ENCODE measurements around the gene RIMBP3C.

Gene RIMBP3C

DNA sequence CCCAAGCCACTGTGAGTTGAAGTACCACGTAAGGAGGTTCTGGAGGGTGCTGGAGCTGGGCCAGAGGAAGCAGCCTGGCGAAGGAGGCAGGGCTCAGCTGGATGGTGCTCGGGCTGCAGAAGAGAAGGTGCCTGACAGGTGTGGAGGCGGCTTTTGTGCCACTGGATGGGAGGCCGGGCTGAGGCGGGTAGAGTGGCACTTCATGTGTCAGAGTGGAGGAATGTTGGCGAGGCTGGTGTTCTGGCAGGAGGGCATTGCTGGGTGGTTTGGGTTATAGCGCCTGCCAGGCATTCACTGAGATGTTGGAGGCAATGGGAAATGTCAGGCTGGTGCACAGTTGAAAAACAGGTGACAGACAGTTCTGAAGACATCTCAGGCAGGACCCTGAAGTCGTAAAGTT, 40.4 kb upstream of the RIMBP3C start:
- H3K9me2 ChIP-seq (replicated peaks; ENCODE audit: control insufficient read depth, low read length): no peaks in the 10 kb centered on the region
- H3F3A ChIP-seq (ENCODE audit: control insufficient read depth, insufficient read depth): peaks cover 9% of the 10 kb centered on the region
- peaks cover 75% of the 10 kb centered on the region for H3K36me3 ChIP-seq (ENCODE audit: control insufficient read depth, low read length)
- peaks cover 99% of the 10 kb centered on the region for H3K79me2 ChIP-seq (ENCODE audit: control insufficient read depth, low read length)
- no peak for TF ChIP-seq EZH2phosphoT487 (IDR thresholded peaks at IDR 0.05; ENCODE audit: borderline replicate concordance, low read length)
- no peak overlapping the region for H3K4me3 ChIP-seq (ENCODE audit: low read length)
- no peaks in the 10 kb centered on the region for H3K9me3 ChIP-seq (ENCODE audit: control insufficient read depth, insufficient read depth, low read length)
- peaks cover 42% of the 10 kb centered on the region for H3K4me1 ChIP-seq (ENCODE audit: control insufficient read depth, low read length)
- peaks cover 43% of the 10 kb centered on the region for H4K20me1 ChIP-seq (ENCODE audit: control insufficient read depth, insufficient read depth, low read depth, low read length)
- no peaks in the 10 kb centered on the region for H3K27me3 ChIP-seq (ENCODE audit: control insufficient read depth, low read length)
- H3K27ac ChIP-seq (ENCODE audit: low read depth, low read length): no peak overlapping the region
- H3K4me2 ChIP-seq (ENCODE audit: low read length): no peak overlapping the region

DNA sequence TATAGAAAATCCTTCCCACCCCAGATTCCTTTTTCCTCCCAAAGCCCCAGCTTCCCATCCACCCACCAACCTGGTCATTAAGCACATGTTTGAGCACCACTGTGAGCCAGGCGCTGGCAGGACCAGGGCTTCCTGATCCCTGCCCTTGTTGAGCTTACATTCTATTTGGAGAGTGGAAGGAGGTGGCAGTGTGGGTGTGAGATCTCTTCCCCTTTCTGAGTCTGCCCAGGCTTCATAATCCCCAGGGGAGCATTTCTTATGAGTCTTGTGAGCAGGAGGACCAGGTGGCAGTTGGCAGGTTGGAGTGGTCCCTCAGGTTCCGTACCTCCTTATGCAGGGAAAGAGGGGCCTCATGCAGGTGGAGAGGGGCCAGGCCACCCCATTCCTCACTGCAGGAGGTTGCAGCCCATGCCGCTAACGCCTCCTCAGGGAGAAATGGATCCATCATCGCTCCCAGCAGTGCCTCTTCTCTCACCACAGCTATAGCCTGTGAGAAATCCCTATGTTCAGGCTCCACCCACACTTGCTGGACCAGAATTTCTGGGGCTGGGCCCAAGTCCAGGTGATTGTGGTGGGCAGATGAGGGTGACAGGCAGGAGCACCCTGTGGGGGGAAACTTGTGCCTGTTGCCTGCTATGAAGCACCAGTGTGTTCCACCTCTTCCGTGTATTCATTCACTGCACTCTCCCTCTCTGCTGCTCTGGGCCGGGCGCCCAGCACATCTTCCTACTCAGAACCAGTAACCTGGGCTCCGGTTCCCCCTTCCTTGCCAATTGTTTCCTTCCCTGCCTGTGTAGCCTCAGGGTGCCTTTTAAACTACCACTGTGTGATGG, 39.8 kb upstream of the RIMBP3C start:
- Histone ChIP-seq H3K4me2 (ENCODE audit: low read length) (peak overlapping the region; percentile 30; the same call in 1 of the 2 replicates), H3K9me2 (replicated peaks; ENCODE audit: control insufficient read depth, low read length) (no peaks in the 10 kb centered on the region), H4K20me1 (ENCODE audit: control insufficient read depth, insufficient read depth, low read depth, low read length) (peaks cover 43% of the 10 kb centered on the region), H3F3A (ENCODE audit: control insufficient read depth, insufficient read depth) (peaks cover 9% of the 10 kb centered on the region), H3K36me3 (ENCODE audit: control insufficient read depth, low read length) (peaks cover 69% of the 10 kb centered on the region), H3K79me2 (ENCODE audit: control insufficient read depth, low read length) (peaks cover 99% of the 10 kb centered on the region), H3K4me3 (ENCODE audit: low read length) (no peak overlapping the region), H3K27me3 (ENCODE audit: control insufficient read depth, low read length) (no peaks in the 10 kb centered on the region), H3K9me3 (ENCODE audit: control insufficient read depth, insufficient read depth, low read length) (no peaks in the 10 kb centered on the region), H3K4me1 (ENCODE audit: control insufficient read depth, low read length) (peaks cover 49% of the 10 kb centered on the region), H3K27ac (ENCODE audit: low read depth, low read length) (no peak overlapping the region)
- no peak for TF ChIP-seq EZH2phosphoT487 (IDR thresholded peaks at IDR 0.05; ENCODE audit: borderline replicate concordance, low read length)
- TF ChIP-seq, protein P1, sequence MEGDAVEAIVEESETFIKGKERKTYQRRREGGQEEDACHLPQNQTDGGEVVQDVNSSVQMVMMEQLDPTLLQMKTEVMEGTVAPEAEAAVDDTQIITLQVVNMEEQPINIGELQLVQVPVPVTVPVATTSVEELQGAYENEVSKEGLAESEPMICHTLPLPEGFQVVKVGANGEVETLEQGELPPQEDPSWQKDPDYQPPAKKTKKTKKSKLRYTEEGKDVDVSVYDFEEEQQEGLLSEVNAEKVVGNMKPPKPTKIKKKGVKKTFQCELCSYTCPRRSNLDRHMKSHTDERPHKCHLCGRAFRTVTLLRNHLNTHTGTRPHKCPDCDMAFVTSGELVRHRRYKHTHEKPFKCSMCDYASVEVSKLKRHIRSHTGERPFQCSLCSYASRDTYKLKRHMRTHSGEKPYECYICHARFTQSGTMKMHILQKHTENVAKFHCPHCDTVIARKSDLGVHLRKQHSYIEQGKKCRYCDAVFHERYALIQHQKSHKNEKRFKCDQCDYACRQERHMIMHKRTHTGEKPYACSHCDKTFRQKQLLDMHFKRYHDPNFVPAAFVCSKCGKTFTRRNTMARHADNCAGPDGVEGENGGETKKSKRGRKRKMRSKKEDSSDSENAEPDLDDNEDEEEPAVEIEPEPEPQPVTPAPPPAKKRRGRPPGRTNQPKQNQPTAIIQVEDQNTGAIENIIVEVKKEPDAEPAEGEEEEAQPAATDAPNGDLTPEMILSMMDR (IDR thresholded peaks at IDR 0.05; ENCODE audit: low read depth, low read length, poor library complexity, severe bottlenecking): no peak

DNA sequence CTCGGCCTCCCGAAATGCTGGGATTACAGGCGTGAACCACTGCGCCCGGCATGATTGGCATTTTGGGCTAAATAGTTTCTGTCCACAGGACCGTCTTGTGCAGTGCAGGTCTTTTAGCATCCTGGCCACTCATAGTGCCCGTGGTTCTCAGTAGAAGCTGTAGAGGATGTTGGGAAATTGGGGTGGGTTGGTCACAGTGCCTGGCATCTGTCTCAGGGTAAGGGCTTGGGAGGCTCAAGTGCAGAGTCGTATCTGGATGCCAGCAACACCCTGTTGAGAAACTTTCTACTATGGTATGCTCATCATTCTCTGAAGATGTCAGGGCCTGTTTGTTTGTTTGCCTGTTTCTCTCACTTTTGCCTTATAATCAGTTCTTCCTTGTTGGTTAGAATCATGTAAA, 38.1 kb upstream of the RIMBP3C start:
- Histone ChIP-seq H3F3A (ENCODE audit: control insufficient read depth, insufficient read depth) (peaks cover 12% of the 10 kb centered on the region), H3K4me1 (ENCODE audit: control insufficient read depth, low read length) (peaks cover 61% of the 10 kb centered on the region), H3K27me3 (ENCODE audit: control insufficient read depth, low read length) (no peaks in the 10 kb centered on the region), H3K4me2 (ENCODE audit: low read length) (no peak overlapping the region), H4K20me1 (ENCODE audit: control insufficient read depth, insufficient read depth, low read depth, low read length) (peaks cover 43% of the 10 kb centered on the region), H3K9me3 (ENCODE audit: control insufficient read depth, insufficient read depth, low read length) (no peaks in the 10 kb centered on the region), H3K9me2 (replicated peaks; ENCODE audit: control insufficient read depth, low read length) (no peaks in the 10 kb centered on the region), H3K36me3 (ENCODE audit: control insufficient read depth, low read length) (peaks cover 60% of the 10 kb centered on the region), H3K4me3 (ENCODE audit: low read length) (no peak overlapping the region), H3K79me2 (ENCODE audit: control insufficient read depth, low read length) (peaks cover 99% of the 10 kb centered on the region), H3K27ac (ENCODE audit: low read depth, low read length) (no peak overlapping the region)
- TF ChIP-seq EZH2phosphoT487 (IDR thresholded peaks at IDR 0.05; ENCODE audit: borderline replicate concordance, low read length): no peak
- TF ChIP-seq, protein P1 (IDR thresholded peaks at IDR 0.05; ENCODE audit: low read depth, low read length, poor library complexity, severe bottlenecking): no peak
